HUDEP-2 (cell line): Measurements from ENCODE around the gene MAPK9.

Experiments used
- DNase-seq, 76 experiments: peaks; one replicate each; lab custom pipeline; 2025; ENCODE audit not compliant: unreplicated experiment in 76 of 76; lab: John Stamatoyannopoulos, UW

MAPK9 gene

GRCh38 chr5:180208435-180209081 lies 83.3 kb downstream of the MAPK9 start:
- DNase-seq: peak in 3 of 76 experiments; percentile 17 to 54 (median 26)

GRCh38 chr5:180208038-180208434 lies 83.8 kb downstream of the MAPK9 start:
- DNase-seq: no peak

- DNase-seq: no peak
These were observed 84.3 kb downstream of the MAPK9 start for GRCh38 chr5:180207593-180207992.

- no peak for DNase-seq
These were observed 84.9 kb downstream of the MAPK9 start for GRCh38 chr5:180206993-180207392.

- no peak for DNase-seq
These were observed 86.0 kb downstream of the MAPK9 start for GRCh38 chr5:180205916-180206315.

GRCh38 chr5:180204276-180204819 lies 87.5 kb downstream of the MAPK9 start:
- no peak for DNase-seq

GRCh38 chr5:180202939-180203573 lies 88.8 kb downstream of the MAPK9 start:
- no peak for DNase-seq

GRCh38 chr5:180201051-180201987 lies 90.6 kb downstream of the MAPK9 start:
- peak in 10 of 76 experiments; percentile 2 to 35 (median 14) for DNase-seq

GRCh38 chr5:180199390-180199789 lies 92.5 kb downstream of the MAPK9 start:
- no peak for DNase-seq

GRCh38 chr5:180198208-180198607 lies 93.7 kb downstream of the MAPK9 start:
- DNase-seq: no peak

GRCh38 chr5:180197016-180197702 lies 94.7 kb downstream of the MAPK9 start:
- no peak for DNase-seq

- no peak for DNase-seq
These were observed 97.2 kb downstream of the MAPK9 start for GRCh38 chr5:180194410-180195345.

GRCh38 chr5:180193749-180194375 lies 98.0 kb downstream of the MAPK9 start:
- no peak for DNase-seq

- no peak for DNase-seq
These were observed 100.2 kb downstream of the MAPK9 start for GRCh38 chr5:180191716-180192115.

GRCh38 chr5:180187767-180188166 lies 104.1 kb downstream of the MAPK9 start:
- DNase-seq: no peak
